ENCODE measurements around the gene MRPL10.
A peak's percentile ranks its signal among the peaks of the same experiment; 100 is the strongest.
"Not testable (repeated sequence)": the region's sequence is repeated elsewhere in the genome, so short reads cannot be mapped to it uniquely, and the experiment has no call there.

MRPL10 gene

DNA sequence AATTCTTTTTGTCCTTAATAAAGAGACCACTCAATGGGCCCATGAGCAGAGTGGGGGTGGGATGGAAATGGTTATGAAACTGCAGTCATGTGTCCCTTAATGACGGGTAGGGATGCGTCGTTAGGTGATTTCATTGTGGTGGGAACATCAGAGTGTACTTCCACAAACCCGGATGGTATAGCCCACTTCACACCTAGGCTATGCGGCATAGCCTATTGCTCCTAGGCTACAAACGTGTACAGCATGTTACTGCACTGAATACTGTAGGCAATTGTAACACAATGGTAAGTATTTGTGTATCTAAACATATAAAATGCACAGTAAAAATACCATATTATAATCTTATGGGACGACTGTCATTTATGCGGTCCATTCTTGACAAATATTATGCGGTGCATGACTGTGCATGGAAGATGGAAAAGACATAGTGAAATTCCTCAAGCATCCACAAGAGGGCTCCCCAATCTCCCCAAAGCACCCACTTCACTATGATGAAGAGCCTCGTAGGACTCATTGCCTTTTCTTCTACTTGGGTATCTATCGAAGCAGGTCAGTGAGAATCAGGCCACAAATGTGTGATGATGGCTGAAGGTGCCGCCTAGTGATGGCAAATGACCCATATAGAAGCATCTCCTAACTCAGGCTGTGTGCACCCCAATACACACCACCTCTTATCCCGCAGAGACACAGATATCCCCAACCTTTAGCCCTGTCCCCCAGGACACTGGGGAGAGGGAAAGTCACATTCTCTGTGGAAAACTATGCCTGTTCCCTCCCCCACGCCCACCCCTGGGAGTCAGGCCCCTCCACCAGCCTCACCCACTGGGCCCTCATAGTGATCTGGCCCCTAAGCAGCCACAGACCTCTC is 54.8 kb downstream of the MRPL10 start:
- peak in 7 of 42 donors; percentile 4 to 53 (median 16) for DNase-seq
- intact Hi-C loops (cut with DNase I), result no loop called here

DNA sequence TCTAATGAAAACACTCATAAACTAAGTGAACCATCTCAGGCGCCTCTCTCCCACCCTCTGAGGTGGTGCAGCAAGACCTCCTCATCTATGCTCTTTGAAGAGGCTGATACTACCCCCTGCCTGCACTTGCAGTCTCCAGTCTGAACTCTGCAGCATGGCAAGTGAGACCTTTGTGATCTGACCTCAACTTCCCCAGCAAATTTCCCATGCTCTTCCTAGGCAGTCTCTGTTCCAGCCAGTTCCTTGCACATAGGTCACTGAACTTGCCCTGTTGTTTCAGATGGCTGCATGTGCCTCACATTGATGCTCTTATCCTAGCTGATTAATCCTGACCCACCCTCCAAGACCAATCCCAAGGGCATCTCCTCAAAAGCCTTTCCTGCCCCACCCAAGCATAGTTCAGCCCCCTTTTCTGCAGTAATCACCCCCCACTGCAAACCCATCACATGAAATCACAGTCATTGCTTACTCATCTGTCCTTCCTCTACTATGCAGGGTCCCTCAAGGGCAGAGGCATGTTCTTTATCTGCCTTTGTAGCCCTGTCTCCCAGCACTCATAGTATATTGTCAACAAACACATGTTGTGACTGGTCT is 56.3 kb downstream of the MRPL10 start:
- intact Hi-C loops (cut with DNase I), result no loop called here
- peak in 1 of 42 donors; percentile 8 for DNase-seq

DNA sequence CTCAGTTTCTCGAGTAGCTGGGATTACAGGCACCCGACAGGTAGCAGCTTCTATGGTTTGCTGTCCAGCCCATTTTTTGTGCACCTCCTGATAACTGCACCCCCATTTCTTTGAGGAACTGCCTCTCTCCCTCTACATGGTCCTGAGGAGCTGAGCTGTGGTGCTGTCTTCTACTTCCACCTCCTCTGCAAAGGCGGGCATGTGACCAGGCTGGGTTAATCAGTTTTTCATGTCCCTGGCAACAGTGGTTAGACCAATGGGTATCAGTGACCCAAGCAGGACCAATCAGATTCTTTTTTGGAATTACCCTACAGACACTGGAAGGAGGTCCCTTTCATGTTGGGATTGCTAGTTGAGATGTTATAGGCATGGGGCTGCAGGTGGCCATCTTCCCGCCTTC is 57.0 kb downstream of the MRPL10 start:
- DNase-seq, result peak in 1 of 42 donors; percentile 12
- intact Hi-C loops (cut with DNase I), result no loop called here

DNA sequence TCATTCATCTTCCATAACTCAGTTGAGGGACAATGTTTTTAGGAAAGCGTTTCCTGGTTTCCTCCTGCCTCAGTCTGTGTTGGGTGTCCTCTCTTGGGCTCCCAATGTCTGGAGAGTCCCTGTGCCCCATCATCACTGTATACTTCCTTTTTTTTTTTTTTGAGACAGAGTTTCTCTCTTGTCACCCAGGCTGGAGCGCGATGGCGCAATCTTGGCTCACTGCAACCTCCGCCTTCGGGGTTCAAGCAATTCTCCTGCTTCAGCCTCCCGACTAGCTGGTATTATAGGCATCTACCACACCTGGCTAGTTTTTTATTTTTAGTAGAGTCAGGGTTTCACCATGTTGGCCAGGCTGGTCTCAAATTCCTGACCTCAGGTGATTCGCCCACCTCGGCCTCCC is 57.7 kb downstream of the MRPL10 start:
- intact Hi-C loops (cut with DNase I), result not testable (repeated sequence)

More for the DNA sequence above, 57.7 kb downstream of the MRPL10 start:
- DNase-seq, result peak in 1 of 42 donors; percentile 14
